DMS53 treated with DMSO at 0.1 percent for 48 hours (cell line): ENCODE measurements around the gene DLGAP3.
"Not testable (repeated sequence)": the region's sequence is repeated elsewhere in the genome, so short reads cannot be mapped to it uniquely, and the experiment has no call there.

Experiments
- DNase-seq: peaks from one replicate; lab custom pipeline; 2025; ENCODE audit not compliant: unreplicated experiment; lab: John Stamatoyannopoulos, UW

Gene DLGAP3

GRCh38 chr1:34929497-34929852 is at the start of gene DLGAP3:
TSS of gene DLGAP3 (minus strand) at chr1:34929650. CDS start at chr1:34905383, 24,267 bp downstream.
- DNase-seq = no peak

- no peak for DNase-seq
Observed at GRCh38 chr1:34978921-34979320, 49.5 kb upstream of the DLGAP3 start.

GRCh38 chr1:34977858-34978257 is 48.4 kb upstream of the DLGAP3 start:
- no peak for DNase-seq

- no peak for DNase-seq
Observed at GRCh38 chr1:34977210-34977471, 47.7 kb upstream of the DLGAP3 start.

- DNase-seq = no peak
Observed at GRCh38 chr1:34976384-34977209, 47.1 kb upstream of the DLGAP3 start.

- DNase-seq = no peak
Observed at GRCh38 chr1:34975771-34976170, 46.3 kb upstream of the DLGAP3 start.

- no peak for DNase-seq
Observed at GRCh38 chr1:34975338-34975737, 45.9 kb upstream of the DLGAP3 start.

GRCh38 chr1:34974626-34975025 is 45.2 kb upstream of the DLGAP3 start:
- DNase-seq = no peak

GRCh38 chr1:34973326-34973725 is 43.9 kb upstream of the DLGAP3 start:
- DNase-seq = no peak

- DNase-seq = peak; percentile 83
Observed at GRCh38 chr1:34970829-34971228, 41.4 kb upstream of the DLGAP3 start.

- no peak for DNase-seq
Observed at GRCh38 chr1:34970220-34970735, 40.8 kb upstream of the DLGAP3 start.

- DNase-seq = not testable (repeated sequence)
Observed at GRCh38 chr1:34968297-34968696, 38.8 kb upstream of the DLGAP3 start.

- not testable (repeated sequence) for DNase-seq
Observed at GRCh38 chr1:34967672-34968071, 38.2 kb upstream of the DLGAP3 start.

- no peak for DNase-seq
Observed at GRCh38 chr1:34965597-34965996, 36.1 kb upstream of the DLGAP3 start.

- no peak for DNase-seq
Observed at GRCh38 chr1:34950428-34950827, 21.0 kb upstream of the DLGAP3 start.

- not testable (repeated sequence) for DNase-seq
Observed at GRCh38 chr1:34948739-34949138, 19.3 kb upstream of the DLGAP3 start.

GRCh38 chr1:34947641-34948314 is 18.3 kb upstream of the DLGAP3 start:
- DNase-seq = not testable (repeated sequence)

- no peak for DNase-seq
Observed at GRCh38 chr1:34946211-34946610, 16.8 kb upstream of the DLGAP3 start.

- DNase-seq = not testable (repeated sequence)
Observed at GRCh38 chr1:34941798-34942197, 12.3 kb upstream of the DLGAP3 start.

GRCh38 chr1:34930702-34931071 is 1.2 kb upstream of the DLGAP3 start:
- no peak for DNase-seq

GRCh38 chr1:34929853-34930701 is 627 bp upstream of the DLGAP3 start:
- DNase-seq = no peak
